HCT116 (cell line): ENCODE measurements around the gene BLCAP.

ENCODE experiments used
- CTCF ChIP-seq, 3 experiments: fragments of 200-600 bp in 1 of 3; sonication (generic) in 1 of 3; IDR thresholded peaks in 2 of 3; conservative IDR thresholded peaks in 1 of 3; 2 replicates each; pipeline ENCODE4 v1.5.1; 2012 to 2017; ENCODE audit warnings: low read depth in 2 of 3, low read length in 2 of 3, antibody characterized with exemption in 1 of 3, borderline replicate concordance in 1 of 3, control low read depth in 1 of 3, mild to moderate bottlenecking in 1 of 3, mixed read lengths in 1 of 3, mixed run types in 1 of 3, moderate library complexity in 1 of 3; ENCODE audit not compliant: insufficient read depth in 1 of 3
- EZH2 ChIP-seq: fragments of 200-600 bp; sonication (generic); IDR thresholded peaks from 2 replicates; pipeline ENCODE4 v1.6.1; 2017; ENCODE audit warnings: antibody characterized with exemption, mixed run types
- EZH2phosphoT487 ChIP-seq: fragments of 200-600 bp; IDR thresholded peaks from 2 replicates; pipeline ENCODE4 v1.6.1; 2018; ENCODE audit warnings: antibody characterized with exemption, borderline replicate concordance
- FOSL1 ChIP-seq: IDR thresholded peaks from 2 replicates; pipeline ENCODE4 v1.6.1; 2012; ENCODE audit warnings: low read depth
- MAX ChIP-seq: IDR thresholded peaks from 2 replicates; pipeline ENCODE4 v1.6.1; 2012
- POLR2A ChIP-seq: IDR thresholded peaks from 2 replicates; pipeline ENCODE4 v1.7.0; 2011; ENCODE audit warnings: borderline replicate concordance; ENCODE audit not compliant: insufficient read depth, insufficient read length; ENCODE audit errors: extremely low read depth
- POLR2AphosphoS5 ChIP-seq: IDR thresholded peaks from 2 replicates; pipeline ENCODE4 v1.6.1; 2011; ENCODE audit warnings: mild to moderate bottlenecking, low read depth, low read length, moderate library complexity
- RAD21 ChIP-seq: IDR thresholded peaks from 2 replicates; pipeline ENCODE4 v1.6.1; 2012; ENCODE audit warnings: low read depth, mild to moderate bottlenecking
- REST ChIP-seq: IDR thresholded peaks from 2 replicates; pipeline ENCODE4 v1.6.1; 2012; ENCODE audit warnings: low read depth
- SP1 ChIP-seq: IDR thresholded peaks from 2 replicates; pipeline ENCODE4 v1.6.1; 2012; ENCODE audit warnings: low read depth
- ZBTB33 ChIP-seq: IDR thresholded peaks from 2 replicates; pipeline ENCODE4 v1.6.1; 2011; ENCODE audit warnings: mild to moderate bottlenecking, low read length, moderate library complexity; ENCODE audit not compliant: insufficient replicate concordance; ENCODE audit errors: extremely low read depth
- ZNF274 ChIP-seq: fragments of 200-500 bp; sonication (Bioruptor generic); IDR thresholded peaks from 2 replicates; pipeline ENCODE4 v1.6.1; 2014; ENCODE audit warnings: mild to moderate bottlenecking, low read depth, low read length, inconsistent platforms

- no peak for TF ChIP-seq MAX
- no peak for TF ChIP-seq EZH2
- TF ChIP-seq ZNF274 = no peak
- TF ChIP-seq CTCF (IDR thresholded peaks at IDR 0.05 in 2 of 3, conservative IDR thresholded peaks at IDR 0.05 in 1 of 3; ENCODE audit: borderline replicate concordance in 1 of 3, insufficient read depth in 1 of 3, low read depth in 2 of 3, low read length in 2 of 3) = no peak
- no peak for TF ChIP-seq FOSL1
- TF ChIP-seq POLR2A = no peak
- no peak for TF ChIP-seq REST
- no peak for TF ChIP-seq RAD21
- TF ChIP-seq SP1 = no peak
- TF ChIP-seq POLR2AphosphoS5 = no peak
- no peak for TF ChIP-seq EZH2phosphoT487
- TF ChIP-seq ZBTB33 = no peak
These were observed 48.2 kb upstream of the BLCAP start for GRCh38 chr20:37575884-37576283.
